AG04449 (cell line): Measurements from ENCODE around the gene ARL5A.

Experiments used
- CTCF ChIA-PET: fragments of 350-600 bp; formaldehyde crosslinking; extraction: SDS; loops from one replicate; lab custom pipeline; 2021; ENCODE audit warnings: antibody characterized with exemption; lab: Yijun Ruan, JAX
- POLR2A ChIA-PET: fragments of 400-600, 350-600 bp; formaldehyde crosslinking; extraction: SDS; loops from one replicate; lab custom pipeline; 2020; ENCODE audit warnings: antibody characterized with exemption, inconsistent platforms; lab: Yijun Ruan, JAX
- DNase-seq: peaks from one replicate; pipeline ENCODE4 v3.0.0-alpha.2; 2010; ENCODE audit warnings: low read depth, low spot score
- H3K4me3 ChIP-seq: 2 replicates; pipeline ENCODE4 v1.5.1; 2011; ENCODE audit warnings: low read depth, mild to moderate bottlenecking, control low read depth, low read length
- TF ChIP-seq, protein P1 (sequence below): IDR thresholded peaks from one replicate; pipeline ENCODE4 v1.5.1; 2011; ENCODE audit warnings: mild to moderate bottlenecking, moderate library complexity, low read length, control low read depth, inconsistent platforms; ENCODE audit not compliant: insufficient read depth; ENCODE audit errors: missing control alignments

ARL5A gene

DNA sequence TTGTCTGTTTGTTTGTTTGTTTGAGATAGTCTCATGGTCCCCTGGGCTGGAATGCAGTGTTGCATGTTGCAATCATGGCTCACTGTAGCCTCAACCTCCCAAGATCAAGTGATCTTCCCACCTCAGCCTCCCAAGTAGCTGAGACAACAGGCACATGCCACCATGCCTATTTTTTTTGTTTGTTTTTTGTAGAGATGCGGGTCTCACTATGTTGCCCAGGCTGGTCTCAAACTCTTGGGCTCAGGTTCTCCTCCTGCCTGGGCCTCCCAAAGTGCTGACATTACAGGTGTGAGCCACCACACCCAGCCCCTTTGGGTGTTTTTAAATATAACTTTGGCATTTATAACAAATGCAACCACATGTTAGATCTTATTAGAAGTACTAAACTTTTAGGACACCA is 37.5 kb downstream of the ARL5A start:
- ChIA-PET CTCF (interaction anchor here (1.9 kb wide), 1 partner anchor 18 kb away, joined by 7 read pairs; no protein-coding TSS in a partner anchor), POLR2A (no interaction called here)
- TF ChIP-seq, protein P1, sequence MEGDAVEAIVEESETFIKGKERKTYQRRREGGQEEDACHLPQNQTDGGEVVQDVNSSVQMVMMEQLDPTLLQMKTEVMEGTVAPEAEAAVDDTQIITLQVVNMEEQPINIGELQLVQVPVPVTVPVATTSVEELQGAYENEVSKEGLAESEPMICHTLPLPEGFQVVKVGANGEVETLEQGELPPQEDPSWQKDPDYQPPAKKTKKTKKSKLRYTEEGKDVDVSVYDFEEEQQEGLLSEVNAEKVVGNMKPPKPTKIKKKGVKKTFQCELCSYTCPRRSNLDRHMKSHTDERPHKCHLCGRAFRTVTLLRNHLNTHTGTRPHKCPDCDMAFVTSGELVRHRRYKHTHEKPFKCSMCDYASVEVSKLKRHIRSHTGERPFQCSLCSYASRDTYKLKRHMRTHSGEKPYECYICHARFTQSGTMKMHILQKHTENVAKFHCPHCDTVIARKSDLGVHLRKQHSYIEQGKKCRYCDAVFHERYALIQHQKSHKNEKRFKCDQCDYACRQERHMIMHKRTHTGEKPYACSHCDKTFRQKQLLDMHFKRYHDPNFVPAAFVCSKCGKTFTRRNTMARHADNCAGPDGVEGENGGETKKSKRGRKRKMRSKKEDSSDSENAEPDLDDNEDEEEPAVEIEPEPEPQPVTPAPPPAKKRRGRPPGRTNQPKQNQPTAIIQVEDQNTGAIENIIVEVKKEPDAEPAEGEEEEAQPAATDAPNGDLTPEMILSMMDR: no peak
- no peak overlapping the region for H3K4me3 ChIP-seq
- DNase-seq: no peak

- POLR2A ChIA-PET: no interaction called here
- H3K4me3 ChIP-seq: no peak overlapping the region
- CTCF ChIA-PET: no interaction called here
- TF ChIP-seq, protein P1: no peak
- DNase-seq: no peak
Observed at GRCh38 chr2:151789055-151789834, 39.0 kb downstream of the ARL5A start.

DNA sequence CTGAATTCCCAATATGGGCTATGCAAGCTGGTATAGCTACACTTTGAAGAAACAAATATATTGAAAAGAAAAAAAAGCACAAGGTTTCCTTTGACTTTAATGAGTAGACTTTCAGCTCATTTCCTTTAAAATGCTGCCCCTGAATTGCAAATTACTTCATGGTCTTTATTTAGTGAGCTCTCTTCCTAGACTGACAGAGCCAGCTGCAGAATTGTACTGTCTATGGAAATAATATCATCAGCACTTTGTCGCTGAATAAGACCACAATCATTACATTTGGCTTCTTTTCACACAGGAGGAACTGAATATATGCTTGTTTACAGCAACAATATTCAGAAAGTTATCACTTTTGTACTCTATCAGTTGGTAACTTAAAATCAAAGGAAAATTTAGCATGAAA is 41.7 kb downstream of the ARL5A start:
- POLR2A ChIA-PET: no interaction called here

DNA sequence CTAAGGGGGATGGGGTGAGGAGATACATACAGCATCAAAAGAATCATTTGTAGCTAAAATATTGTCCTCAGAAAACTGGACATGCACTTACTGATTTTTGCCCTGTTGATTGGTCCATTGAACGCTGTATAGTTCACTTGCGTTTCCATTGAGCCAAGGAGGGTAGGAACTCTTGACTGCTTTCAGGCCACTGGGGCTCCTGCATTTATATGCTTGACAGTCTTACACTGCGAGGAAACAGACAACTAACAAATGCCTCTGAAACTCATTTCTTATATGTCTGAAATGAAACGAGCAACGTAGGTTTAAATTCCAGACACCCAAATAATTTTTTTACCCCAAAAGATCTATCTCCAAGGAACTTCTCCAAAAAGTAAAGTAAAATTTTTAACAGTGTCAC is 42.1 kb downstream of the ARL5A start:
- TF ChIP-seq, protein P1: no peak
- ChIA-PET POLR2A (no interaction called here), CTCF (no interaction called here)
- DNase-seq: no peak
- no peak overlapping the region for H3K4me3 ChIP-seq

More for the DNA sequence above, 41.7 kb downstream of the ARL5A start:
- DNase-seq: no peak
- CTCF ChIA-PET: interaction anchor here (1.8 kb wide), 1 partner anchor 20 kb away, joined by 6 read pairs; no protein-coding TSS in a partner anchor
- TF ChIP-seq, protein P1: no peak
- no peak overlapping the region for H3K4me3 ChIP-seq

DNA sequence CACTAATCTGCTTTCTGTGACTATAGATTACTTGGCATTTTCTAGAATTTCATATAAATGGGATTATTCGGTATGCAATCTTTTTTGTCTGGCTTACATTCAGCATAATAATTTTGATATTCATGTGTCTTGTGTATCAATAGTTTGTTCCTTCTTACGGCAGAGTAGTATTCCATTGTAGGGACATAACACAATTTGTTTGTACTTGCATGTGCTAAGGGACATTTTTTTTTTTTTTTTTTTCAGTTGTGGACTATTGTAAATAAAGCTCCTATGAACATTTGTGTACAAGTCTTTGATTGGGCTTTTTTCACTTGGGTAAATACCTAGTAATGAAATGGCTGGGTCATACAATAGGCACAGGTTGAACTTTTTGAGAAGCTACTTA is 45.1 kb downstream of the ARL5A start:
- no peak for DNase-seq
- no peak overlapping the region for H3K4me3 ChIP-seq
- POLR2A ChIA-PET: no interaction called here
- TF ChIP-seq, protein P1: no peak
- CTCF ChIA-PET: no interaction called here

GRCh38 chr2:151782378-151783132 is 45.7 kb downstream of the ARL5A start:
- ChIA-PET POLR2A (no interaction called here), CTCF (interaction anchor here (1.1 kb wide), 1 partner anchor 44 kb away, joined by 3 read pairs; no protein-coding TSS in a partner anchor)
- DNase-seq: no peak
- no peak overlapping the region for H3K4me3 ChIP-seq
- TF ChIP-seq, protein P1: no peak
